Measurements from ENCODE around the gene TTLL5.

TTLL5 gene

GRCh38 chr14:75999511-76000190 lies 338.6 kb downstream of the TTLL5 start:
- no peak for DNase-seq

GRCh38 chr14:76002383-76002782 lies 341.3 kb downstream of the TTLL5 start:
- DNase-seq, result no peak

Measured in T-helper 2 cell (primary cell).